IPS-20b (cell line): ENCODE data around the gene MS4A2.
"Not testable (repeated sequence)": the region's sequence is repeated elsewhere in the genome, so short reads cannot be mapped to it uniquely, and the experiment has no call there.

Source experiments
- H3K27ac ChIP-seq: one replicate; pipeline ENCODE4 v1.5.1; 2013; ENCODE audit warnings: low read length
- H3K27me3 ChIP-seq: 2 replicates; pipeline ENCODE4 v1.6.1; 2013; ENCODE audit warnings: mild to moderate bottlenecking, low read length, inconsistent platforms; ENCODE audit not compliant: insufficient read depth
- H3K36me3 ChIP-seq: 2 replicates; pipeline ENCODE4 v1.6.1; 2013; ENCODE audit warnings: low read depth, mild to moderate bottlenecking, inconsistent platforms, low read length, moderate library complexity; ENCODE audit not compliant: insufficient read depth
- H3K4me1 ChIP-seq: 2 replicates; pipeline ENCODE4 v1.6.1; 2013; ENCODE audit warnings: mild to moderate bottlenecking, control low read depth, inconsistent platforms, low read length, moderate library complexity; ENCODE audit not compliant: insufficient read depth
- H3K4me3 ChIP-seq: 2 replicates; pipeline ENCODE4 v1.5.1; 2013; ENCODE audit warnings: mild to moderate bottlenecking, low read length, inconsistent platforms
- H3K9ac ChIP-seq: 2 replicates; pipeline ENCODE4 v1.6.1; 2013; ENCODE audit warnings: low read depth, mild to moderate bottlenecking, inconsistent platforms, low read length, moderate library complexity
- H3K9me3 ChIP-seq: 2 replicates; pipeline ENCODE4 v1.6.1; 2013; ENCODE audit warnings: mild to moderate bottlenecking, low read depth, low read length, inconsistent platforms; ENCODE audit not compliant: insufficient read depth

The MS4A2 gene

GRCh38 chr11:60104471-60105115, 16.1 kb downstream of the MS4A2 start:
- H3K27me3 ChIP-seq, H3K4me1 ChIP-seq: not testable (repeated sequence)

GRCh38 chr11:60108631-60109030, 20.2 kb downstream of the MS4A2 start:
- not testable (repeated sequence) for H3K4me1 ChIP-seq, H3K9me3 ChIP-seq, H3K4me3 ChIP-seq, H3K9ac ChIP-seq, H3K27ac ChIP-seq, H3K36me3 ChIP-seq, H3K27me3 ChIP-seq

More at GRCh38 chr11:60104471-60105115, 16.1 kb downstream of the MS4A2 start:
- H3K36me3 ChIP-seq, H3K4me3 ChIP-seq, H3K9me3 ChIP-seq, H3K9ac ChIP-seq, H3K27ac ChIP-seq: not testable (repeated sequence)

- no peak overlapping the region for H3K4me3 ChIP-seq
- no peak overlapping the region for H3K9ac ChIP-seq
- H3K36me3 ChIP-seq = no peaks in the 10 kb centered on the region
- H3K27ac ChIP-seq = no peak overlapping the region
- no peaks in the 10 kb centered on the region for H3K27me3 ChIP-seq
- no peaks in the 10 kb centered on the region for H3K4me1 ChIP-seq
- H3K9me3 ChIP-seq = no peaks in the 10 kb centered on the region
Measured at GRCh38 chr11:60111793-60112192, 23.3 kb downstream of the MS4A2 start.

- Histone ChIP-seq H3K27me3 (no peaks in the 10 kb centered on the region), H3K36me3 (no peaks in the 10 kb centered on the region), H3K4me1 (peaks cover 9% of the 10 kb centered on the region; the same call in 1 of the 2 replicates), H3K9ac (no peak overlapping the region), H3K4me3 (no peak overlapping the region), H3K9me3 (no peaks in the 10 kb centered on the region), H3K27ac (no peak overlapping the region)
Measured at GRCh38 chr11:60116996-60117790, 28.7 kb downstream of the MS4A2 start.

GRCh38 chr11:60118338-60118737, 29.9 kb downstream of the MS4A2 start:
- no peak overlapping the region for H3K27ac ChIP-seq
- no peaks in the 10 kb centered on the region for H3K36me3 ChIP-seq
- no peak overlapping the region for H3K9ac ChIP-seq
- H3K4me3 ChIP-seq = no peak overlapping the region
- peaks cover 9% of the 10 kb centered on the region; the same call in 1 of the 2 replicates for H3K4me1 ChIP-seq
- H3K27me3 ChIP-seq = no peaks in the 10 kb centered on the region
- H3K9me3 ChIP-seq = no peaks in the 10 kb centered on the region

- Histone ChIP-seq H3K4me1 (peaks cover 15% of the 10 kb centered on the region; the same call in 1 of the 2 replicates), H3K27me3 (no peaks in the 10 kb centered on the region), H3K9ac (no peak overlapping the region), H3K9me3 (no peaks in the 10 kb centered on the region), H3K4me3 (no peak overlapping the region), H3K27ac (no peak overlapping the region), H3K36me3 (no peaks in the 10 kb centered on the region)
Measured at GRCh38 chr11:60119710-60120109, 31.2 kb downstream of the MS4A2 start.

- no peak overlapping the region for H3K27ac ChIP-seq
- no peak overlapping the region for H3K9ac ChIP-seq
- H3K9me3 ChIP-seq = no peaks in the 10 kb centered on the region
- peaks cover 15% of the 10 kb centered on the region; the same call in 1 of the 2 replicates for H3K4me1 ChIP-seq
- no peak overlapping the region for H3K4me3 ChIP-seq
- H3K27me3 ChIP-seq = no peaks in the 10 kb centered on the region
- H3K36me3 ChIP-seq = no peaks in the 10 kb centered on the region
Measured at GRCh38 chr11:60121264-60121663, 32.8 kb downstream of the MS4A2 start.

- H3K27ac ChIP-seq = no peak overlapping the region
- no peaks in the 10 kb centered on the region for H3K9me3 ChIP-seq
- no peak overlapping the region for H3K9ac ChIP-seq
- H3K36me3 ChIP-seq = no peaks in the 10 kb centered on the region
- no peak overlapping the region for H3K4me3 ChIP-seq
- H3K27me3 ChIP-seq = no peaks in the 10 kb centered on the region
- H3K4me1 ChIP-seq = peaks cover 15% of the 10 kb centered on the region; the same call in 1 of the 2 replicates
Measured at GRCh38 chr11:60122414-60123036, 34.1 kb downstream of the MS4A2 start.

GRCh38 chr11:60124802-60125432, 36.5 kb downstream of the MS4A2 start:
- H3K9ac ChIP-seq = no peak overlapping the region
- H3K4me1 ChIP-seq = peaks cover 18% of the 10 kb centered on the region; the same call in 1 of the 2 replicates
- H3K27me3 ChIP-seq = no peaks in the 10 kb centered on the region
- H3K9me3 ChIP-seq = no peaks in the 10 kb centered on the region
- no peaks in the 10 kb centered on the region for H3K36me3 ChIP-seq
- no peak overlapping the region for H3K27ac ChIP-seq
- no peak overlapping the region for H3K4me3 ChIP-seq

GRCh38 chr11:60125956-60126585, 37.6 kb downstream of the MS4A2 start:
- no peaks in the 10 kb centered on the region for H3K27me3 ChIP-seq
- H3K4me3 ChIP-seq = no peak overlapping the region
- H3K4me1 ChIP-seq = peaks cover 12% of the 10 kb centered on the region; the same call in 1 of the 2 replicates
- no peak overlapping the region for H3K9ac ChIP-seq
- H3K9me3 ChIP-seq = no peaks in the 10 kb centered on the region
- no peak overlapping the region for H3K27ac ChIP-seq
- H3K36me3 ChIP-seq = no peaks in the 10 kb centered on the region

GRCh38 chr11:60127311-60127811, 38.9 kb downstream of the MS4A2 start:
- H3K9me3 ChIP-seq = no peaks in the 10 kb centered on the region
- H3K4me3 ChIP-seq = no peak overlapping the region
- no peaks in the 10 kb centered on the region for H3K36me3 ChIP-seq
- no peaks in the 10 kb centered on the region for H3K27me3 ChIP-seq
- H3K4me1 ChIP-seq = 0 out of 2 replicates have a peak, but pooled peaks cover 8% of the 10 kb centered on the region
- no peak overlapping the region for H3K9ac ChIP-seq
- H3K27ac ChIP-seq = no peak overlapping the region
